RWPE2 (cell line): ENCODE measurements around the gene OTOG.

ENCODE experiments used
- ATAC-seq: fragments of 200-7000 bp; cut with Tn5 transposase; 3 replicates; pipeline ENCODE4 v1.9.1; 2021; ENCODE audit warnings: low read depth
- DNase-seq: peaks from one replicate; pipeline ENCODE4 v3.0.0-alpha.2; 2020; ENCODE audit warnings: low spot score
- H3K27ac ChIP-seq: fragments of 450-650 bp; 2 replicates; pipeline ENCODE4 v1.5.1; 2017; ENCODE audit warnings: mild to moderate bottlenecking; ENCODE audit not compliant: poor library complexity, severe bottlenecking
- H3K27me3 ChIP-seq: fragments of 250-450 bp; sonication (Bioruptor Pico); 2 replicates; pipeline ENCODE4 v1.5.1; 2021; ENCODE audit warnings: mild to moderate bottlenecking, moderate library complexity; ENCODE audit not compliant: insufficient read depth, poor library complexity, severe bottlenecking
- H3K36me3 ChIP-seq: fragments of 250-450 bp; sonication (Bioruptor Pico); 2 replicates; pipeline ENCODE4 v1.5.1; 2020; ENCODE audit warnings: low read depth, mild to moderate bottlenecking, moderate library complexity
- H3K4me1 ChIP-seq: fragments of 250-450 bp; sonication (Bioruptor Pico); 2 replicates; pipeline ENCODE4 v1.5.1; 2021; ENCODE audit warnings: mild to moderate bottlenecking, moderate library complexity; ENCODE audit not compliant: insufficient read depth, poor library complexity, severe bottlenecking
- H3K4me3 ChIP-seq: fragments of 250-450 bp; sonication (Bioruptor Pico); 2 replicates; pipeline ENCODE4 v1.5.1; 2021; ENCODE audit warnings: mild to moderate bottlenecking, moderate library complexity; ENCODE audit not compliant: severe bottlenecking
- H3K9me3 ChIP-seq: fragments of 250-450 bp; sonication (Bioruptor Pico); 2 replicates; pipeline ENCODE4 v1.5.1; 2021; ENCODE audit warnings: mild to moderate bottlenecking, moderate library complexity; ENCODE audit not compliant: severe bottlenecking
- TF ChIP-seq, protein P1 (sequence below): fragments of 450-650 bp; IDR thresholded peaks from one replicate; pipeline ENCODE4 v1.5.1; 2017; ENCODE audit warnings: mild to moderate bottlenecking, moderate library complexity; ENCODE audit not compliant: poor library complexity, severe bottlenecking

Gene OTOG

DNA sequence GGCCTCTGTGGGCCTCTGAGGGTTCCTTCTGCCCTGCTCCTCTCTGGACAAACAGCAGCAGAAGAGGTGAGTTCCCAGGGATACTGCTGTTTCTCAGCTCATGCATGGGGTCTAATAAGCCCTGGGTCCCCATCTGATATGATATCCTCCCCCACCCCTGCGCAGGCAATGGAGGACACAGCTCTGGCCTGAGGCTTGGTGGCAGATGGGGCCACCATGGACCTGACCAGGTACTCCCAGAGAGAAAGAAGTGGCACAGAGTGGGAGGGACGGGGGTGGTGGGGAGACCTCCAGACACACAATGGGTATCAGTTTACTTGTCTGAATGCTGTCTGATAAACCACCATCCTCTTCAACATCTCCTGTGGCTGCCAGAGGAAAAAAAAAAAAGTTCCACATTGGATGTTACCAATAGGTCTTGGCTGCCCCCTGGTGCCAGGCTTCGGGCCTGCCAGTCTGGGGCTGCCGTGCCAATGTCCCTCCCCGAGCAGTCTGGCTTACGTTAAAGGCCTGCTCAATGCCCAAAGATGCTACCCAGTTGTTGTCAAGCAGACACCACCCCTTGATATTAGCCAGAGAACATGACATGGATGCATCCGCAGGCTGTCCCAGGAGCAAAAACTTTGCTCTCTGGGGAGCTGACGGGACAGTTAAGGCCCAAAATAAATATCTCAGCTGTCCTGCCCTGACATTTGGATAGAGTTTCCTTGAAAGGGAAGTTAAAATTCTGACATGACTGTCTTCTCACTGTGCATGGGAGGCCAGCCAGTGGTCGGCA, 42.5 kb upstream of the OTOG start:
- H3K4me3 ChIP-seq: no peak overlapping the region
- H3K27ac ChIP-seq: no peak overlapping the region
- no peaks in the 10 kb centered on the region for H3K27me3 ChIP-seq
- TF ChIP-seq, protein P1, sequence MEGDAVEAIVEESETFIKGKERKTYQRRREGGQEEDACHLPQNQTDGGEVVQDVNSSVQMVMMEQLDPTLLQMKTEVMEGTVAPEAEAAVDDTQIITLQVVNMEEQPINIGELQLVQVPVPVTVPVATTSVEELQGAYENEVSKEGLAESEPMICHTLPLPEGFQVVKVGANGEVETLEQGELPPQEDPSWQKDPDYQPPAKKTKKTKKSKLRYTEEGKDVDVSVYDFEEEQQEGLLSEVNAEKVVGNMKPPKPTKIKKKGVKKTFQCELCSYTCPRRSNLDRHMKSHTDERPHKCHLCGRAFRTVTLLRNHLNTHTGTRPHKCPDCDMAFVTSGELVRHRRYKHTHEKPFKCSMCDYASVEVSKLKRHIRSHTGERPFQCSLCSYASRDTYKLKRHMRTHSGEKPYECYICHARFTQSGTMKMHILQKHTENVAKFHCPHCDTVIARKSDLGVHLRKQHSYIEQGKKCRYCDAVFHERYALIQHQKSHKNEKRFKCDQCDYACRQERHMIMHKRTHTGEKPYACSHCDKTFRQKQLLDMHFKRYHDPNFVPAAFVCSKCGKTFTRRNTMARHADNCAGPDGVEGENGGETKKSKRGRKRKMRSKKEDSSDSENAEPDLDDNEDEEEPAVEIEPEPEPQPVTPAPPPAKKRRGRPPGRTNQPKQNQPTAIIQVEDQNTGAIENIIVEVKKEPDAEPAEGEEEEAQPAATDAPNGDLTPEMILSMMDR: peak; percentile 82
- H3K4me1 ChIP-seq: no peaks in the 10 kb centered on the region
- ATAC-seq (peak; percentile 61), DNase-seq (no peak)
- H3K36me3 ChIP-seq: no peaks in the 10 kb centered on the region
- H3K9me3 ChIP-seq: no peaks in the 10 kb centered on the region

DNA sequence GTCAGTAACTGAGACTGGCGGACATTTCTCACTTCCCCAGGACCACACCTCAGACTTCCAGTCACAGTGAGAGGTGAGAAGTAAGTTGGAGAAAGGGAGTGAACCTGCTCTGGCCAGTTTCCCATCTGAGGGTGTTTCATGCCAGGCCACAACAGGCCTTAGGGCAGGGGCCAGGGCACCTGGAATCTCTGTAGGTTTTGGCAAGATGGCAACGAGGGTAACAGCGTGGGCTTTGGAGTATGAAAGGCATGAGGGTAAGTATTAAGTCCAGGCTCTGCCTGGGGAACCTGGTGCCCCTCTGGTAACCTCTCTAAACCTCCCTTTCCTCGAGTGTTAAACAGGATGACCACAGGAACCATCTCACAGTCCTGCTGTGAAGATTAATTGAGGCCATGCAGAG, 41.9 kb upstream of the OTOG start:
- H3K9me3 ChIP-seq: no peaks in the 10 kb centered on the region
- H3K4me1 ChIP-seq: no peaks in the 10 kb centered on the region
- no peak for DNase-seq
- no peak for ATAC-seq
- no peaks in the 10 kb centered on the region for H3K36me3 ChIP-seq
- TF ChIP-seq, protein P1: no peak
- no peak overlapping the region for H3K4me3 ChIP-seq
- H3K27ac ChIP-seq: no peak overlapping the region
- H3K27me3 ChIP-seq: no peaks in the 10 kb centered on the region

DNA sequence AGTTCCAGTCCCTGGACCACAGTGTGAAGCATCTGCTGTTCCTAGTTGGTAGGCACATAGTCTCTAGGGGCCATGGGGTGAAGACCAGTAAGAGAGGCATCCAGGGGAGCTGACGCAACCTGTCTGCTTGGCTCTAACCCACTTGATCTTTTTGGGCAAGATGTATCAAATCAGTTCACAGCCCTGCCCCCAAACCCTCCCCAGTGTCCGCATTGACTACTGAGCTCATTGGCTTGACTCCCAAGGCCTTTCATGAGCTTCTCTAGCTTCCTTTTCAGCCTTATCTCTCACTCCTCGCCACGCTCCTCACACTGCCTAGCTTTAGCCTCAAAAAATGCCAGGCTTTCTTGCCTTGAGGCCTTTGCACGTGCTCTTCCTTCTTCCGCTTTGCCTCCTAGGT, 40.7 kb upstream of the OTOG start:
- TF ChIP-seq, protein P1: no peak
- ATAC-seq (no peak), DNase-seq (no peak)
- Histone ChIP-seq H3K4me3 (no peak overlapping the region), H3K27ac (no peak overlapping the region), H3K27me3 (no peaks in the 10 kb centered on the region), H3K4me1 (no peaks in the 10 kb centered on the region), H3K9me3 (no peaks in the 10 kb centered on the region), H3K36me3 (no peaks in the 10 kb centered on the region)

DNA sequence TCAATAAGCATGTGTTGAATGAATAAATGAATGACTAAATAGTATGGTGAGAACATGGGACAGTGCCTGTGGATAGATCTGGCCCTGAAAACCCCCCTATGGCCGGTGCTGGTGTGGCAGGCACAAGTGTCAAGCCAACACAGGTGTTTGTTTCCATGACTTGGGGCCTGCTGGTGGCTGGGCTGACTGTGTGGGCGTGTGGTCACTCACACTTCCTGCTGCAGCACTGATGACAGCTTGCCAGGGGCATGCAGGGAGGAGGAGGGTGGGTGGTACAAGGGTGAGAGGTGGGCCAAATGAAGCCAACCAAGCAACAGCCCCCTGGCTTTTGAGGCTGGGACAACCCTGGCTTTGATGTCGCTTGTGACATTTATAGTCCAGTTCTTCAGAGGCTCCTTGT, 40.1 kb upstream of the OTOG start:
- Histone ChIP-seq H3K9me3 (no peaks in the 10 kb centered on the region), H3K27ac (no peak overlapping the region), H3K4me3 (no peak overlapping the region), H3K36me3 (no peaks in the 10 kb centered on the region), H3K4me1 (no peaks in the 10 kb centered on the region), H3K27me3 (no peaks in the 10 kb centered on the region)
- TF ChIP-seq, protein P1: no peak
- no peak for ATAC-seq
- DNase-seq: no peak

DNA sequence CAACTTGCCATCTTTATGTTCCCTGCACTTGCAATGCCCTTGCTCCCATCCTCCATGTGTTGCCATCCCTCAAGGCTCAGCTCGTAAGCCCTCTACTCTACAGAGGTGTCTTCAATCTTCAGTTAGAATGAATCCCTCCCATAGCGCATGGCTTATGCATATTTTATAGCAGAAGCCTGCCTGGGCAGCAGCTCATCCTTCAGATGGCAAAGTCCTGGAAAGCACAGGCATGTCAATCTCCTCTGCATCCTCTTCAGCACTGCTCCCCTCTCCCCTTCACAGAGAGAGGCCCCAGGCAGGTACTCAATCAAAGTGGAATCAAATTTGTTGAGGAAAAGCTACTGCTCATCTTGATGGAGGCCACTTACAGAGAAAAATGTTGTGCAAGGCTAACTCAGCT, 39.3 kb upstream of the OTOG start:
- ATAC-seq (no peak), DNase-seq (no peak)
- Histone ChIP-seq H3K36me3 (no peaks in the 10 kb centered on the region), H3K4me3 (no peak overlapping the region), H3K27ac (no peak overlapping the region), H3K9me3 (no peaks in the 10 kb centered on the region), H3K27me3 (no peaks in the 10 kb centered on the region), H3K4me1 (no peaks in the 10 kb centered on the region)
- TF ChIP-seq, protein P1: no peak
